ENCODE results near the gene MAL.

DNA sequence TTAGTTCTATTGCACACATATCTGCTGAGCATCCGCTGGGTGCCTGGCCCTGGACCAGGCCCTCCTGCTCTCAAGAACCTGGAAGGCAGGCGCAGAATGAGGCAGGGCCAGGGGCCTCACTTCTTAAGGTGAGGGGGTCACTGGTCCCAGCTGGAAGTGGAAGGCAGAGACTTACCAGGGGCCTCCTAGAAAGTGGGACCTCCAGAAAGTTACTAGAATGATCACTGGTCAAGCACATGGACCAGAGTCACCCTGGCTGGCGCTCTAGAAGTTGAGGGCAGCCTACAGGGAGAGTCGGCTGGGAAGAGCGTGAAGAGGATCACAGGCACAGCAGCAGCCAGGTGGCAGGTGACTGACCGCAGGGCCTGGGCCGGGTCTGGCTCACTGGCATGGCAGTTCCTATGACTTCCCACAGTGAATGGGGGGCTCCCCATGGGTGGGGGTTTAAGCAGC is 26.1 kb upstream of the MAL start:
- TF ChIP-seq, protein P1, sequence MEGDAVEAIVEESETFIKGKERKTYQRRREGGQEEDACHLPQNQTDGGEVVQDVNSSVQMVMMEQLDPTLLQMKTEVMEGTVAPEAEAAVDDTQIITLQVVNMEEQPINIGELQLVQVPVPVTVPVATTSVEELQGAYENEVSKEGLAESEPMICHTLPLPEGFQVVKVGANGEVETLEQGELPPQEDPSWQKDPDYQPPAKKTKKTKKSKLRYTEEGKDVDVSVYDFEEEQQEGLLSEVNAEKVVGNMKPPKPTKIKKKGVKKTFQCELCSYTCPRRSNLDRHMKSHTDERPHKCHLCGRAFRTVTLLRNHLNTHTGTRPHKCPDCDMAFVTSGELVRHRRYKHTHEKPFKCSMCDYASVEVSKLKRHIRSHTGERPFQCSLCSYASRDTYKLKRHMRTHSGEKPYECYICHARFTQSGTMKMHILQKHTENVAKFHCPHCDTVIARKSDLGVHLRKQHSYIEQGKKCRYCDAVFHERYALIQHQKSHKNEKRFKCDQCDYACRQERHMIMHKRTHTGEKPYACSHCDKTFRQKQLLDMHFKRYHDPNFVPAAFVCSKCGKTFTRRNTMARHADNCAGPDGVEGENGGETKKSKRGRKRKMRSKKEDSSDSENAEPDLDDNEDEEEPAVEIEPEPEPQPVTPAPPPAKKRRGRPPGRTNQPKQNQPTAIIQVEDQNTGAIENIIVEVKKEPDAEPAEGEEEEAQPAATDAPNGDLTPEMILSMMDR (IDR thresholded peaks at IDR 0.05; ENCODE audit: insufficient read depth, low read length), result no peak
- TF ChIP-seq POLR2AphosphoS5 (IDR thresholded peaks at IDR 0.05; ENCODE audit: low read depth), result no peak

All from HL-60 (cell line).